ENCODE measurements around the gene CCDC51. TPM values are rescaled to one million over a fixed set of nuclear protein-coding genes. Genes with fewer than 3 reads are reported as not detected.

CCDC51 gene
- total RNA-seq, 4 donors from 2014 or later, result 6.4 to 18.7 (median 13.6) TPM

DNA sequence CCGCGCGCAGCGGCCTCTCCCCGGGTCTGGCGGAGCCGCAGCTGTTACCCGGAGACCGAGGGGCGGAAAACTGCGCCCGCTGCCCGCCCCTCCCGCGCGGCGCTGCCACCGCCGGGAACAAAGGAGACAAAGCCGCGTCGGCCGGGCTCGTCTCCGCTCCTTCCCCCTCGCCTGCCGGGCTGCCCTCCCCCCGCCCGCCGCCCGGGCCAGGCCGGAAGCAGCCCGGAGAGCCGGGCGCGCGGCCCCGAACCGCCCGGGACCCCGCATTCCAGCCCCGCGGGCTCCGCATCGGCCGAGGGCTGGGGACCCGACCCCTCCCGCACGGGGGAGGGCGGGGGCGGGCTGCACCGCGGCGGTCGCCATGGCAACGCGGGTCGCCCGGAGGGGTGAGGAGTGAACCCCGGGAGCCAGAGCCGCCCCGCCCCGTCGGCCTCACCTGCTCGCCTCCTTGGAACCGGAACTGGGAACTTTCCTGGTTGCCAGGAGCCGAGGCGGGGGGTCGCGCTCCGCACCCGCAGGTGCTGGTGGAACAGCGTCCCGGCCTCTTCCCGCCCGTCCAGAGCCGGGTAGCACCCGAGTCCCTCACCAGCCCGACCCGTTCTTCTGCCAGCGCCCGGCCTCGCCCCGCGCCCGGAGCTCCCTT lies 10.5 kb downstream of the CCDC51 start:
- Histone ChIP-seq H3K4me3 (peak overlapping the region; percentile 93), H3K27me3 (no peaks in the 10 kb centered on the region), H3K9me3 (no peaks in the 10 kb centered on the region), H3K4me1 (peaks cover 90% of the 10 kb centered on the region), H3K36me3 (peaks cover 10% of the 10 kb centered on the region), H3K27ac (peak overlapping the region; percentile 97)
- TF ChIP-seq EP300 (IDR thresholded peaks at IDR 0.05), result no peak
- TF ChIP-seq, protein P1, sequence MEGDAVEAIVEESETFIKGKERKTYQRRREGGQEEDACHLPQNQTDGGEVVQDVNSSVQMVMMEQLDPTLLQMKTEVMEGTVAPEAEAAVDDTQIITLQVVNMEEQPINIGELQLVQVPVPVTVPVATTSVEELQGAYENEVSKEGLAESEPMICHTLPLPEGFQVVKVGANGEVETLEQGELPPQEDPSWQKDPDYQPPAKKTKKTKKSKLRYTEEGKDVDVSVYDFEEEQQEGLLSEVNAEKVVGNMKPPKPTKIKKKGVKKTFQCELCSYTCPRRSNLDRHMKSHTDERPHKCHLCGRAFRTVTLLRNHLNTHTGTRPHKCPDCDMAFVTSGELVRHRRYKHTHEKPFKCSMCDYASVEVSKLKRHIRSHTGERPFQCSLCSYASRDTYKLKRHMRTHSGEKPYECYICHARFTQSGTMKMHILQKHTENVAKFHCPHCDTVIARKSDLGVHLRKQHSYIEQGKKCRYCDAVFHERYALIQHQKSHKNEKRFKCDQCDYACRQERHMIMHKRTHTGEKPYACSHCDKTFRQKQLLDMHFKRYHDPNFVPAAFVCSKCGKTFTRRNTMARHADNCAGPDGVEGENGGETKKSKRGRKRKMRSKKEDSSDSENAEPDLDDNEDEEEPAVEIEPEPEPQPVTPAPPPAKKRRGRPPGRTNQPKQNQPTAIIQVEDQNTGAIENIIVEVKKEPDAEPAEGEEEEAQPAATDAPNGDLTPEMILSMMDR (IDR thresholded peaks at IDR 0.05), result no peak
- no peak for TF ChIP-seq POLR2AphosphoS5 (IDR thresholded peaks at IDR 0.05)
- peak in 1 of 2 donors; percentile 2 for TF ChIP-seq POLR2A (IDR thresholded peaks at IDR 0.05)
- 0% methylated on average over 10 of the region's 86 CpGs for WGBS
- DNase-seq (ENCODE audit: low spot score in 2 of 2), result peak in 1 of 2 donors; percentile 81

DNA sequence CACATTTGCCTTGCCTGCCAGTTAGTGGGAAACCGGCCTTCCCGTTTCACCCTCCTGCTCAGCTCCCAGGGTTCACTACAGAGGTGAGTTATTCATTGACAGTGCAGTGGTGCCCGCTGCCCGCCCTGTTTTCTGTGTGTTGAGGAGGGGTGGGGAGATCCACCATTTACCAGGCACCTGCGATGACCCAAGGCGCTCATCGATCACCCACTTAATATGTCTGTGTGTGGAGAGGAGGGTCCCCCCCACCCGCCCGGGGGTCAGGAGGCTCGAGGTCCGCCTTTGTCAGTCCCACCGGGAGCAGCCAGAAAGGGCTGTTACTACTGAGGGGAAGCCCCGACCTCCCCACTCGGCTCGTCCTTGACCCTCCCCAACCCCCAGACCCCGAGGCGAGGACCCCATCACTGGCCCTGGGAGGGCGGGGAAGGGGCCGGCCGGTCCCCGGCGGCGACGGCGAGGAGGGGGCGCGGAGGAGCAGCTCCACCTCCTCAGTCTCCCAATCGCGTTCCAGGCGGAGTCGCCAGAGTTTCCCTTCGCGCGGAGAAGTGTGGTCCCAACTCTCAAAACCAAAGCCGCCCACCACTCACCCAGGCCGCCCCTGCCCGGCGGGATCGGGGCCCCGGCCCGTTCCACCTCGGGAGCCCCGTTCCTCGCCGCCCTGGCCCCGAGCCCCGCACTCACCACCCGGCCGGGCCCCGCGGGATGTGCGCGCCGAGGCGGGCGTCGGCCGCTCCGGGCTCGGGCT lies 11.2 kb downstream of the CCDC51 start:
- Histone ChIP-seq H3K9me3 (no peaks in the 10 kb centered on the region), H3K27ac (peak overlapping the region; percentile 97), H3K27me3 (no peaks in the 10 kb centered on the region), H3K4me3 (peak overlapping the region; percentile 93), H3K4me1 (peaks cover 89% of the 10 kb centered on the region), H3K36me3 (peaks cover 11% of the 10 kb centered on the region)
- TF ChIP-seq, protein P1 (IDR thresholded peaks at IDR 0.05), result no peak
- peak in 1 of 2 donors; percentile 40 for TF ChIP-seq POLR2A (IDR thresholded peaks at IDR 0.05)
- WGBS, result 5% methylated on average over 17 of the region's 60 CpGs
- no peak for DNase-seq (ENCODE audit: low spot score in 2 of 2)

DNA sequence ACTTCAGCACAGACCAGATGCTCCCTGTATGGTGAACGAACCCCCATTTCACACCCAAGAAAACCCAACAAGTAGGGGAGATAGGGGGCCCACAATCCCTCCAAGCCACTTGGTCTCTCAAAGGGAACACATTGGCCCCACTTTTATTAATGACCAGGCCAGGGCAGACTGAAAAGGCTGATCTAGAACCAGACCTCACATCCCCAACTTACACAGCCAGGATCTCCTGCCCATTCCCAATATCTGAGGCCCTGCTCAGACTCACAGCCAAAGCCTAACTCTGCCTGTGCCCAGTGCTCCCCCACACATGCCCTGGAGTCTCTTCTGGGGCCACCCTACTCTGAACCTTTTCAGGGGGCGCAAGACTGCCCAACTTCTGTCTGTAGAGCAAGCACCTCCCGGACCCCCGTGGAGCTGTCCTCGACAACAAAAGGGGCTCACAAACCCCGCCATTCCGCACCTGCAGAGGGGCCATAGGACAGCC lies 11.8 kb downstream of the CCDC51 start:
- no peak for TF ChIP-seq EP300 (IDR thresholded peaks at IDR 0.05)
- TF ChIP-seq, protein P1 (IDR thresholded peaks at IDR 0.05), result no peak
- no peak for TF ChIP-seq POLR2A (IDR thresholded peaks at IDR 0.05)
- no peak for TF ChIP-seq POLR2AphosphoS5 (IDR thresholded peaks at IDR 0.05)
- H3K27ac ChIP-seq, result peak overlapping the region; percentile 97
- no peaks in the 10 kb centered on the region for H3K9me3 ChIP-seq
- no peak for DNase-seq (ENCODE audit: low spot score in 2 of 2)
- 52% methylated on average over 5 of the region's 7 CpGs for WGBS
- H3K4me3 ChIP-seq, result peak overlapping the region; percentile 93
- peaks cover 89% of the 10 kb centered on the region for H3K4me1 ChIP-seq
- H3K27me3 ChIP-seq, result no peaks in the 10 kb centered on the region
- peaks cover 15% of the 10 kb centered on the region for H3K36me3 ChIP-seq

DNA sequence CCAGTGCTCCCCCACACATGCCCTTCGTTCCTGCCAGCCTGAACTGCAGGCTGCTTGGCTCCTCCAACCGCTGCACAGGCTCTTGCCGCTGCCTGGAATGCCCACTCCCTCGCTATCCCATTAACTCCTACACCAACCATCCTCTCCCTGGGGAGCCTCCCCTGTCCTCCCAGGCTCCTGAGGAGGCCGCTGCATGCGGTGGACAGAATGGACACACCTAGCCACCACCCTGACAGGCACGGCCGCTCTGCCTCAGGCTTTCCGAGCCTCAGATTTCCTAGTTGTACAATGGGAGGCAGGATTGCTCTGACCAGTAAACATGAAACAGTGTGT lies 12.3 kb downstream of the CCDC51 start:
- H3K4me3 ChIP-seq, result peak overlapping the region; percentile 93
- no peaks in the 10 kb centered on the region for H3K9me3 ChIP-seq
- H3K4me1 ChIP-seq, result peaks cover 89% of the 10 kb centered on the region
- H3K36me3 ChIP-seq, result peaks cover 16% of the 10 kb centered on the region
- no peak for DNase-seq (ENCODE audit: low spot score in 2 of 2)
- no peak for TF ChIP-seq POLR2A (IDR thresholded peaks at IDR 0.05)
- TF ChIP-seq, protein P1 (IDR thresholded peaks at IDR 0.05), result no peak
- TF ChIP-seq EP300 (IDR thresholded peaks at IDR 0.05), result no peak
- 41% methylated on average over 9 of the region's 9 CpGs for WGBS
- H3K27me3 ChIP-seq, result no peaks in the 10 kb centered on the region
- H3K27ac ChIP-seq, result peak overlapping the region; percentile 97

DNA sequence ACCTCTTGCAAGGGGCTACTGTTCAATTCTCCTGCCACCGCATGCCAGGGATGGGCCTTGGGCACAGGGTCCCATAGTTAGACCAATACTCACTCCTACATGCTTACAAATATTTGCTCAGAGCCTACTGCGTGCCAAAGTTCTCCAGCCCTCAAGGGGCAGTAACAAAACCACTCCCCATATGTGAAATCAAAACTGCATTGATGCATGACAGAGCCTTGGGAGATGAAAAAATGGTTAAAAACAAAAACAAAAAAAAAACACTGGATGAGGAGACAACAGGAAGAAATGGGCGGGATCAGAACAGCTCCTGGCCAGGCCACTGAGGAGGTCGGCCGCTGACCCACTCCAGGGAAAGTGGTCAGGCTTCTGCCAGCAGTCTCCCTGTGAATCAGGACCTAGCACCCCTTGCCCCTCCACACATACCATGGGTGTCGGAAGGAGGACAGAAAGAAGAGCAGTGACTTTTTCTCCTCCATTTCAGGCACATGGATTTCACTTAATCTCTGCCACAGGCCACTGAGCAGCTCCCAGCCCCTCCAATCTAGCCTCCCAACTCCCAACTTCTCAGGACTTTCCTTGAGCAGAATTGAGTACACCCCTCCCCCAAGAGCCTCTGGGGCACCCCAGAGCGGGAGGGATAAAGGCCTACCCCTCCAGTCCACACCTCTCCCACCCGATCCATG lies 12.8 kb downstream of the CCDC51 start:
- Histone ChIP-seq H3K27ac (peak overlapping the region; percentile 97), H3K4me3 (peak overlapping the region; percentile 93), H3K9me3 (no peaks in the 10 kb centered on the region), H3K36me3 (peaks cover 16% of the 10 kb centered on the region), H3K4me1 (peaks cover 89% of the 10 kb centered on the region), H3K27me3 (no peaks in the 10 kb centered on the region)
- no peak for DNase-seq (ENCODE audit: low spot score in 2 of 2)
- TF ChIP-seq POLR2AphosphoS5 (IDR thresholded peaks at IDR 0.05) (no peak), EP300 (IDR thresholded peaks at IDR 0.05) (no peak), POLR2A (IDR thresholded peaks at IDR 0.05) (no peak)
- TF ChIP-seq, protein P1 (IDR thresholded peaks at IDR 0.05), result no peak
- 34% methylated on average over 8 of the region's 8 CpGs for WGBS

All from suprapubic skin (tissue), 4 donors.